Measurements from ENCODE around the gene CHST3.

The CHST3 gene

GRCh38 chr10:71962901-71963300 lies 1.3 kb upstream of the CHST3 start:
- ATAC-seq, result no peak
- TF ChIP-seq ZFP30 (CRISPR knock-in tag; IDR thresholded peaks at IDR 0.05), result no peak
- TF ChIP-seq, protein P1, sequence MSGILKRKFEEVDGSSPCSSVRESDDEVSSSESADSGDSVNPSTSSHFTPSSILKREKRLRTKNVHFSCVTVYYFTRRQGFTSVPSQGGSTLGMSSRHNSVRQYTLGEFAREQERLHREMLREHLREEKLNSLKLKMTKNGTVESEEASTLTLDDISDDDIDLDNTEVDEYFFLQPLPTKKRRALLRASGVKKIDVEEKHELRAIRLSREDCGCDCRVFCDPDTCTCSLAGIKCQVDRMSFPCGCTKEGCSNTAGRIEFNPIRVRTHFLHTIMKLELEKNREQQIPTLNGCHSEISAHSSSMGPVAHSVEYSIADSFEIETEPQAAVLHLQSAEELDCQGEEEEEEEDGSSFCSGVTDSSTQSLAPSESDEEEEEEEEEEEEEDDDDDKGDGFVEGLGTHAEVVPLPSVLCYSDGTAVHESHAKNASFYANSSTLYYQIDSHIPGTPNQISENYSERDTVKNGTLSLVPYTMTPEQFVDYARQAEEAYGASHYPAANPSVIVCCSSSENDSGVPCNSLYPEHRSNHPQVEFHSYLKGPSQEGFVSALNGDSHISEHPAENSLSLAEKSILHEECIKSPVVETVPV (CRISPR knock-in tag; IDR thresholded peaks at IDR 0.05), result no peak
- TF ChIP-seq PPARA (CRISPR knock-in tag; IDR thresholded peaks at IDR 0.05; ENCODE audit: borderline replicate concordance), result no peak
- no peak for TF ChIP-seq TOX (CRISPR knock-in tag; IDR thresholded peaks at IDR 0.05; ENCODE audit: borderline replicate concordance)
- no peak for TF ChIP-seq CSDC2 (CRISPR knock-in tag; IDR thresholded peaks at IDR 0.05)
- TF ChIP-seq, protein P2, sequence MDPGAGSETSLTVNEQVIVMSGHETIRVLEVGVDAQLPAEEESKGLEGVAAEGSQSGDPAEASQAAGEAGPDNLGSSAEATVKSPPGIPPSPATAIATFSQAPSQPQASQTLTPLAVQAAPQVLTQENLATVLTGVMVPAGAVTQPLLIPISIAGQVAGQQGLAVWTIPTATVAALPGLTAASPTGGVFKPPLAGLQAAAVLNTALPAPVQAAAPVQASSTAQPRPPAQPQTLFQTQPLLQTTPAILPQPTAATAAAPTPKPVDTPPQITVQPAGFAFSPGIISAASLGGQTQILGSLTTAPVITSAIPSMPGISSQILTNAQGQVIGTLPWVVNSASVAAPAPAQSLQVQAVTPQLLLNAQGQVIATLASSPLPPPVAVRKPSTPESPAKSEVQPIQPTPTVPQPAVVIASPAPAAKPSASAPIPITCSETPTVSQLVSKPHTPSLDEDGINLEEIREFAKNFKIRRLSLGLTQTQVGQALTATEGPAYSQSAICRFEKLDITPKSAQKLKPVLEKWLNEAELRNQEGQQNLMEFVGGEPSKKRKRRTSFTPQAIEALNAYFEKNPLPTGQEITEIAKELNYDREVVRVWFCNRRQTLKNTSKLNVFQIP (CRISPR knock-in tag; IDR thresholded peaks at IDR 0.05; ENCODE audit: borderline replicate concordance, low read depth), result no peak
- TF ChIP-seq ZNF8 (CRISPR knock-in tag; IDR thresholded peaks at IDR 0.05), result no peak
- TF ChIP-seq TCF4 (CRISPR knock-in tag; IDR thresholded peaks at IDR 0.05; ENCODE audit: borderline replicate concordance), result no peak
- TF ChIP-seq ZNF565 (CRISPR knock-in tag; conservative IDR thresholded peaks at IDR 0.05; ENCODE audit: low read depth), result no peak
- TF ChIP-seq, protein P3, sequence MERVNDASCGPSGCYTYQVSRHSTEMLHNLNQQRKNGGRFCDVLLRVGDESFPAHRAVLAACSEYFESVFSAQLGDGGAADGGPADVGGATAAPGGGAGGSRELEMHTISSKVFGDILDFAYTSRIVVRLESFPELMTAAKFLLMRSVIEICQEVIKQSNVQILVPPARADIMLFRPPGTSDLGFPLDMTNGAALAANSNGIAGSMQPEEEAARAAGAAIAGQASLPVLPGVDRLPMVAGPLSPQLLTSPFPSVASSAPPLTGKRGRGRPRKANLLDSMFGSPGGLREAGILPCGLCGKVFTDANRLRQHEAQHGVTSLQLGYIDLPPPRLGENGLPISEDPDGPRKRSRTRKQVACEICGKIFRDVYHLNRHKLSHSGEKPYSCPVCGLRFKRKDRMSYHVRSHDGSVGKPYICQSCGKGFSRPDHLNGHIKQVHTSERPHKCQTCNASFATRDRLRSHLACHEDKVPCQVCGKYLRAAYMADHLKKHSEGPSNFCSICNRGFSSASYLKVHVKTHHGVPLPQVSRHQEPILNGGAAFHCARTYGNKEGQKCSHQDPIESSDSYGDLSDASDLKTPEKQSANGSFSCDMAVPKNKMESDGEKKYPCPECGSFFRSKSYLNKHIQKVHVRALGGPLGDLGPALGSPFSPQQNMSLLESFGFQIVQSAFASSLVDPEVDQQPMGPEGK (CRISPR knock-in tag; IDR thresholded peaks at IDR 0.05; ENCODE audit: borderline replicate concordance), result no peak
- TF ChIP-seq OSR1 (CRISPR knock-in tag; IDR thresholded peaks at IDR 0.05), result no peak
- no peak for TF ChIP-seq SNAI2 (CRISPR knock-in tag; IDR thresholded peaks at IDR 0.05)
- TF ChIP-seq ZC3H10 (CRISPR knock-in tag; IDR thresholded peaks at IDR 0.05), result no peak

DNA sequence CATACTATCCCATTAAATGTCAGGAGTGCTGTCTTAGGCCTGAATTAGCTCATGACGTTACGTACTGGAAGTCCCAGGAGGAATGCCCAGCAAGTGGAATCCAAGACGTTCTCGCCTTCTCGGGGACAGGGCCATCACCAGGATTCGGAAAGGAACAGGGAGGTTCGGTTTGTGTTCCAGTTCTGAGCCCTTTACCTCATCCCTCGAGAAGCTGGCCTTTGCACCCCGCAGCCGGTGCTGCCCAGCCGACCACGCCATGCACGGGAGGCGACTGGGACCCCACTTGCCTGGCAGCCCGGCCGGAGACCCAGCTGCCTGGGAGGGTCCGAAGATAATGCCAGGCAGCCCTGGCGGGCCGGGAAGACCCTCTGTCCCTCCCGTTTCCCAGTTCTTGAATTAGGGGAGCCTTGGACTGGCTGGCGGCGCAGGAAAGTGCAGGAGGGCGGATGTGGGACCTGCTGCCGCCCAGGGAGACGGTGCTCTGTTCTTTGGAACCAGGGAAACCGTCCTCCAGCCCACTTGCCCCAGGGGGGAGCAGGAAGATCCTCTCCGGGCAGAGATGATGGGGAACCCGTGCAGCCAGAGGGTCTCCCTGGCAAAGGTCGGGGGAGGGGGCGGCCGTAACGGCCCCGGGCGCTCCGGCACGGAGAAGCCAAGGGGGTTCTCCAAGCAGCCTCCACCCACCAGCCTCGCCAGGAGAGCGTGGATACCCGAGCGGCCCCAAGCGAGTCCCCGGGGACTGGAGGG lies 671 bp upstream of the CHST3 start:
- peak; percentile 44 for ATAC-seq
- TF ChIP-seq ZFP30 (CRISPR knock-in tag; IDR thresholded peaks at IDR 0.05) (no peak), GLIS3 (CRISPR knock-in tag; IDR thresholded peaks at IDR 0.05) (no peak), ZNF565 (CRISPR knock-in tag; conservative IDR thresholded peaks at IDR 0.05; ENCODE audit: low read depth) (no peak), ZNF8 (CRISPR knock-in tag; IDR thresholded peaks at IDR 0.05) (no peak), ZFP3 (CRISPR knock-in tag; IDR thresholded peaks at IDR 0.05) (no peak), TOX (CRISPR knock-in tag; IDR thresholded peaks at IDR 0.05; ENCODE audit: borderline replicate concordance) (no peak)
- TF ChIP-seq, protein P1 (CRISPR knock-in tag; IDR thresholded peaks at IDR 0.05), result no peak

DNA sequence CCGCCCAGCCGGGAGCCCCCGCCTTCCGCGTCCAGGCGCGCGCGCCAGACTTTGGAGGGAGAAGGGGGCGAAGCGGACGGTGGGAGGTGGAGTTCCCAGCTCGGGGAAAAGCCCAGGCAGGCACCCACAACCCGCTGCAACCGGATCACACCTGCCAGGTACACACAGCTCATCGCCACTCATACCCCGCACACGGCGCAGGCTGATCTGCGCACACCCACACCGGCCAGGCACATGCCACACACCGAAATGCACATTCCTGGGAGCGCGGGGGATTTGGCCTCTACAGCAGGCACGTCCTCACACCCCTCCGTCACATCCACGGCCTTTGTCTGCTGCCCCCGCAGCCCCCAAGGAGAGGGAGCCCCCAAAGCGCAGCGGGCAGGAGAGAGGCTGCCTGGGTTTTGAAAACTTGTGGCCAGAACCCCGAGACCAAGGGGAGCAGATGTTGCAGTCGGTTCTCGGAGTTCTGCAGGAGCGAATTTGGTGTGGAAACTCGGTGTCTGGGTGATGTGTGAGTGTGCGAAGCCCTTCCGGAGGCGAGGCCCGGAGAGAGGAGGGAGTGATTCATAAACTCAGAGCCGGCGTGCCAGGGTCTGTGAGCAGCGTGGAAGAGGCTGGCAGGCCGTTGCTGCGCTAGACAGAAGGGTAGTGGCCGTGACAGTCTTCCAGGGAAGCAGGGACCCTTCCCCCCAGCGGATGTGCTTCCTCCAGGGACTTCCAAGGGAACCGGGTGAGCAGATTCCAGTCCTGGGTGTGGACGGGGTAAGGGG lies 734 bp downstream of the CHST3 start:
- TF ChIP-seq ZNF70 (CRISPR knock-in tag; IDR thresholded peaks at IDR 0.05), result no peak
- TF ChIP-seq ZFP3 (CRISPR knock-in tag; IDR thresholded peaks at IDR 0.05), result no peak
- TF ChIP-seq SNAI2 (CRISPR knock-in tag; IDR thresholded peaks at IDR 0.05), result no peak
- no peak for TF ChIP-seq ZFP30 (CRISPR knock-in tag; IDR thresholded peaks at IDR 0.05)
- TF ChIP-seq, protein P2 (CRISPR knock-in tag; IDR thresholded peaks at IDR 0.05; ENCODE audit: borderline replicate concordance, low read depth), result no peak
- no peak for TF ChIP-seq TCF4 (CRISPR knock-in tag; IDR thresholded peaks at IDR 0.05; ENCODE audit: borderline replicate concordance)
- TF ChIP-seq, protein P3 (CRISPR knock-in tag; IDR thresholded peaks at IDR 0.05; ENCODE audit: borderline replicate concordance), result peak; percentile 43; the same call in 1 of the 2 replicates
- TF ChIP-seq ZC3H10 (CRISPR knock-in tag; IDR thresholded peaks at IDR 0.05), result no peak
- peak; percentile 80 for ATAC-seq

Measured in SK-N-SH treated with all-trans-retinoic acid at 6 μM for 48 hours (cell line).